Measurements from ENCODE around the gene HOXD1. TPM values are rescaled to one million over a fixed set of nuclear protein-coding genes. Genes with fewer than 3 reads are reported as not detected.

HOXD1 gene
- total and polyA plus RNA-seq, 10 donors: 0.49 to 4.5 (median 1.4) TPM

- no peak for DNase-seq
- intact Hi-C loops (cut with DNase I; ENCODE audit: low total_unique reads): no loop called here
- Histone ChIP-seq H3K36me3 (no peaks in the 10 kb centered on the region), H3K27me3 (replicated peaks in 1 of 7) (peaks cover 0 to 98% (median 26%) of the 10 kb centered on the region in 7 donors), H3K4me3 (no peak overlapping the region), H3K9me3 (no peaks in the 10 kb centered on the region), H3K4me1 (peaks cover 5 to 17% (median 10%) of the 10 kb centered on the region in 6 donors), H3K27ac (no peak overlapping the region)
- 46 to 75% (median 61%) methylated on average over 3 of the region's 3 CpGs for WGBS, 5 donors
- TF ChIP-seq POLR2AphosphoS5 (IDR thresholded peaks at IDR 0.05) (no peak), CTCF (IDR thresholded peaks at IDR 0.05 in 8 of 11, conservative IDR thresholded peaks at IDR 0.05 in 3 of 11) (no peak), POLR2A (IDR thresholded peaks at IDR 0.05) (no peak)
These were observed 6.9 kb upstream of the HOXD1 start for GRCh38 chr2:176181551-176181950.

DNA sequence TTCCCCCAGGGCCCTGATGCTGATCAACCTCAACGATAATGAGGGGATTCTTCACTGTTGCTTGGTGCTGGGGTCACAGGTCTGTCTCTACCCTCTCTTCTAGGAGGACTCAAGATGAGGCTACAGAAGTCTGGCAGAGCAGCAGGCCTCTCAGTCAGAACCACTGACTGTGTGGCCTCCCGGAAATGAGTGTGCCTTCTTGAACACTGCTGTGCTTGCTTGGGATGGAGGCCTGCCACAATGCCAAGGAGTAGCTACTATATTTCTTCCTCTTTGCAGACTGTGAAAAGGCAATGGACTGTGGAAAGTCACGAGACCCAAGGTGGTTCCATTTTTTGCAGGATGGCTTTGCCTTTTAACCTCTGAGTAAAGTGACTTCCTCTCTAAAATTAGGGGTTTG is 5.8 kb upstream of the HOXD1 start:
- H3K27ac ChIP-seq: no peak overlapping the region
- no peaks in the 10 kb centered on the region for H3K36me3 ChIP-seq
- peaks cover 6 to 23% (median 15%) of the 10 kb centered on the region in 6 donors for H3K4me1 ChIP-seq
- intact Hi-C loops (cut with DNase I; ENCODE audit: low total_unique reads): no loop called here
- no peak for DNase-seq
- H3K9me3 ChIP-seq: no peaks in the 10 kb centered on the region
- H3K27me3 ChIP-seq (replicated peaks in 1 of 7): peaks cover 0 to 98% (median 23%) of the 10 kb centered on the region in 7 donors
- WGBS, 5 donors: 72 to 81% (median 74%) methylated on average over 3 of the region's 3 CpGs
- H3K4me3 ChIP-seq: no peak overlapping the region
- TF ChIP-seq POLR2AphosphoS5 (IDR thresholded peaks at IDR 0.05) (no peak), CTCF (IDR thresholded peaks at IDR 0.05 in 8 of 11, conservative IDR thresholded peaks at IDR 0.05 in 3 of 11) (no peak), POLR2A (IDR thresholded peaks at IDR 0.05) (no peak)

DNA sequence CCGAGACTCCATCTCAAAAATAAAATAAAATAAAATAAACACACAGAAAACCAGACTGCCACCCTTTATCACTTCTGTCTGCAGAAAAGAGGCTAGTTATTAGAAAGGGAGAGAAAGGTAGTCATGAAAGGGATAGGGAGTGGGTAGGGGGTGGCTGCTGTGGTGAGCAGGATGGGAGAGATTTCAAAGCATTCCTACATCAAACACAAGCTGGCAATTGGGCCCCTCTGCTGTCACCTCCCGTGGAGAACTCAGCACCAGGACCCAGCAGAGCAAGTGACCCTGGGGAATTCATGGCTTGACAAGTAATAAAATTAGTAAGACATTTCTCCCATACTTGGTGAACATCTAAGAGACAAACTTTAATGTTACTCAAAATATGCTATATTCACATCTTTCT is 3.7 kb upstream of the HOXD1 start:
- intact Hi-C loops (cut with DNase I; ENCODE audit: low total_unique reads): no loop called here
- peaks cover 17 to 29% (median 25%) of the 10 kb centered on the region in 6 donors for H3K4me1 ChIP-seq
- DNase-seq: no peak
- H3K27me3 ChIP-seq (replicated peaks in 1 of 7): peaks cover 11 to 98% (median 23%) of the 10 kb centered on the region in 7 donors
- no peaks in the 10 kb centered on the region for H3K9me3 ChIP-seq
- H3K4me3 ChIP-seq: no peak overlapping the region
- H3K27ac ChIP-seq: no peak overlapping the region
- 62 to 78% (median 66%) methylated on average over 2 of the region's 2 CpGs for WGBS, 5 donors
- TF ChIP-seq POLR2AphosphoS5 (IDR thresholded peaks at IDR 0.05) (no peak), CTCF (IDR thresholded peaks at IDR 0.05 in 8 of 11, conservative IDR thresholded peaks at IDR 0.05 in 3 of 11) (no peak)
- no peaks in the 10 kb centered on the region for H3K36me3 ChIP-seq

- intact Hi-C loops (cut with DNase I; ENCODE audit: low total_unique reads): no loop called here
- TF ChIP-seq CTCF (IDR thresholded peaks at IDR 0.05 in 8 of 11, conservative IDR thresholded peaks at IDR 0.05 in 3 of 11) (no peak), POLR2A (IDR thresholded peaks at IDR 0.05) (no peak), POLR2AphosphoS5 (IDR thresholded peaks at IDR 0.05) (no peak)
- Histone ChIP-seq H3K36me3 (no peaks in the 10 kb centered on the region), H3K27ac (no peak overlapping the region), H3K4me3 (no peak overlapping the region), H3K27me3 (replicated peaks in 1 of 7) (peaks cover 11 to 98% (median 35%) of the 10 kb centered on the region in 7 donors), H3K9me3 (no peaks in the 10 kb centered on the region), H3K4me1 (peaks cover 18 to 34% (median 28%) of the 10 kb centered on the region in 6 donors)
- WGBS, 5 donors: 88 to 96% (median 89%) methylated on average over 2 of the region's 2 CpGs
- DNase-seq: no peak
These were observed 2.4 kb upstream of the HOXD1 start for GRCh38 chr2:176186024-176186423.
